GM21786 (cell line): Measurements from ENCODE around the gene TIMP3.

Experiments
- ATAC-seq: cut with Tn5 transposase; IDR thresholded peaks from one replicate; pipeline ENCODE4 v1.9.1; 2021; ENCODE audit not compliant: unreplicated experiment

The TIMP3 gene

DNA sequence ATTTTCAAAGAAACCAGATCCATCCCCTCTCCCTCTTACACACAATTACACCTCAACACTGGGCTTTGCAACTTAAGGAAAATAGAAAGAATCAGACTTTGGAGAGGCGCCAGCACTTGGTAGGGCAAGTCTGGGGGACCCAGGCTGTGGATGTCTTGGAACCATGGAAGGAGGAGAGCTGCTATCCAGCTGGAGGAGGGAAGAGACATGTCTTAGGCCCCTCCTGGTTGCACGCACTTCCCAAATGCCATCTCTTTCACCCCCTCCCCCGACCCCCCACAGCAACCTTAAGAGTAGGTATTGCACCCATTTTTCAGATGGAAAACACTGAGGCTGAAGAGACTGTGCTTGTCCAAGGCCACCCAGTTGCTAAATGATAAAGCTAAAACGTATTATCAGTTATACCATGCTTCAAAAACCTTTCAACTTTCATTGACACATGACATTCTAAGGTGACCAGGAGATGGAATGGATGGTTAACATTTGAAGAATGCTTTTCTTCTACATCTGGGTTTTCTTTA, 3.9 kb downstream of the TIMP3 start:
- no peak for ATAC-seq

DNA sequence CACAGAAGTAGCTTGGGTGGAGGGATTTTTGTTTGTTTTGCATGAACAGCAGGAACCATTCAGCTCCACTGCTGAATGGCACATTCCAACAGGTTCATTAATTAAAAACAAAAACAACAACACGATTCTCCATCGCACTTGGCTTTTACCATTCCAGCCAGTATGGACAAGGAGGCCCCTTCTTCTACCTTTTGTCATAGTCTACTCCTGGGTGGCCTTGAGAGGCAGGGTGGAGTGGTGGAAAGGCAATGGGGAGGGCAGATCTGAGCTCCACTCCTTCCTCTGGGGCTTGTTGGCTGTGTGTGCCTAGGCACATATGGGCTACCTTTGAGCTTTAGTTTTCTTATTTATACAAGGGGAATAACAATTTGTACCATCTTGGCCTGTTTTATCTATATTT, 4.8 kb downstream of the TIMP3 start:
- no peak for ATAC-seq

DNA sequence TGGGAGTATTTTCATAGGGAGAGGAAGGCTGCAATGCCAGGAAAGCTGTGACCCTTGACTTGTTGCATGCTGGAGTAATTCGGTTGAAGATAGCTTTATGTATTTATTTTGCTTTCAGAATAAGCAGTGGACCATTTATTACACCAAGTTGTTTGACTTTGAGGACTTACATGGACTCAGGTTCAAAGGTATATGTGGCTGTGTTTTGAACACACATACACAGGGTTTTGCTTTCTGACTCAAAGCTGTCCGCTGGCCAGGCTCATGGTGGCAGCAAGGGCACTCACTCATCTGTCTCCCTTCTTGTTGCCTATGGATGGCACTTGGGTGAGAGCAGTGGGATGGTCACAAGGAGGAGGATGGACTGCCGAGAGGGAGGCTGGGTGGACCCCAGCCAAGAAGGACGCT, 6.5 kb downstream of the TIMP3 start:
- no peak for ATAC-seq

DNA sequence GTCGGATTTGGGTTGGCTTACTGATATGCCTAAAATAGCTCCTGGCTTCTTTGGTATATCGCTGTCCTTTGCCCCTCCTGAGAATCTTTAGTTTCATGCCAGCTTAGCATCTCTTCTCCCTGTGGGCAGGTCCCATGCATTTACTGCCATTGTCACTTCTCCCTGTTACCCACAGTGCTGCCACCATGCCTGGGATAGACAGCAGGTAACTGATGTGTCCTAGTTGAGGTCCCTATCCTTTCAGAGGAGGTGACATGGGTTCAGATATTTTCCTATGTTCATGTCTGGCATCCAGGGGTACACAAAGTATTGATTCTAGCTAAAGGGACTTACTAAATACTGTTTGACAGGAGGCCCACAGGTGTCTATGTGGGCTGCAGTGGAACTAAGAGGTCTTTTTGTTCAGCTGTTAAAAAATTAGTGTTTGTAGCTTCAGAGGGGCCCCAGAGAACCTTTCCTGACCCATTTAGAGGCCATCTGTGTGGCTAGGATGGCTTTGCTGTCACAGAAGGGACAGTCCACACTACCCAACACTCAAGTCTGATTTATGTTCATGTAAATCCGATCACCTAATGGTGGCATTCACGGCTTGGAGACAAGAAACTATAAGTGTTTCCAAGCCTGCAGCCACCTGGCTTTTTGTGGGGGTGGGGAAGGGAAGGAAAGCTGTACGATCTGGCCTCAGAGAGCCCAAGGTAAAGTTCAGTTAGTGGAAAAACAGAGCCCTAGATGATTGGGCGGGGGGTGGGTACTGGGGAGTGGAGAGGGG, 8.5 kb downstream of the TIMP3 start:
- no peak for ATAC-seq

DNA sequence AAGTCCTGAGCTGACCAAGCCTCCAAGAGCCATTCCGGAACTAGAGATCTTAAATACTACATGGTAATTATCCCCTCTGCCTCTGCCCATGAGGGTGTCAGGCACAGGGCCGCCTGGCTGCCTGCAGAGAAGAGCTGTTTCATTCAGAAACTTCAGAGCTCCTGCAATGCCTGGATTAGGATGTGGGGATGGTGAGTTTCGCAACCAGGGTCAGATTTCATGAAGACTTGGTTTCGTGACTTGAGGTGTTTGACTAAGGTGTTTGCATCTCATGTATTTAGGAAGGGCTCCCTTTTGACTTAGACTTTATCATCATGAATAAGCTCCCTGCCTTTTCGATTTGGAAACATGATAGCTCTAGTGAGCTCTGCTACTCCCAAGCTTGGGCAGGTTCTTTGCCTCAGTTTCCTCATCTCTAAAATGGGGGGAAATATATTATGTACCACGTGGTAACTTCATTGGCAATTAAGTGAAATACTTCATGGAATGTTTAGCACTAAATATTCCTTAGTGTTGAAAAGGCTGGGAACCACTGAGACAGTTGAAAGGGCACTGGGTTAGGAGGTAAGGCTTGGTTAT, 9.1 kb downstream of the TIMP3 start:
- no peak for ATAC-seq

DNA sequence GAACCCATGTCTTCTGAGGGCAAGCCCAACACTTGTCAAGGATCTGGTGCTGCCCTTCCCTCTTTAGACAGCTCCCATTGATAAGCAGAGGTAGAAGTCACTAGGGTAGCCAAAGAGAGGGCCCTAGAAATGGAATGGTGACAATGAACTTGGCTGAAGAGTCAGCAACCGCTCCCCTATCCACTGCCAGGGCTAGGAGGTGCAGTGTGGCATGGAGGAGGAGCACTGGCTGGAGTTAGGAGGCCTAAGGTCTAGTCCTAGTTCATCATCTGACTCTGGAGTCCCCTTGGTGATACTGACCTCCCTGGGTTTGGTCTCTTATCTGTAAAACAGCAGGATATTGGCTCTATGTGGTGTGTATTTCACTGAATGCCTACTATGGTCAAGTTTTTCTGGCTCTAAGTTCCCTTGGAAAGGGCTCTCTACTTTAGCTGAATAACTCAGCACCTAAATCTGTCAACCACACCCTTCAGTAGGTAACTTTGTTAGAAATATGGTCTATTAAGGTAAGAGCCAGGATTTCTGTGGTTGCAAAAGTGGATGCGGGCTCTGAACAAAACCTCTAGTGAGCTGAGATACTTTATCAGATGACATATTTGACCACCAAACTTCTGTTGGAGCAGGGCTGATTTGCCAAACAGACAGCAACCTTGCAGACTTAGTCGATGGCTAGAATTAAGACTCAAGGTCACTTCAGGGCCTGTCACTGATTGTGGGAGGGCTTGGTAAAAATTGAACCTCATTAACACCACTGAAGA, 10.5 kb downstream of the TIMP3 start:
- ATAC-seq = no peak

DNA sequence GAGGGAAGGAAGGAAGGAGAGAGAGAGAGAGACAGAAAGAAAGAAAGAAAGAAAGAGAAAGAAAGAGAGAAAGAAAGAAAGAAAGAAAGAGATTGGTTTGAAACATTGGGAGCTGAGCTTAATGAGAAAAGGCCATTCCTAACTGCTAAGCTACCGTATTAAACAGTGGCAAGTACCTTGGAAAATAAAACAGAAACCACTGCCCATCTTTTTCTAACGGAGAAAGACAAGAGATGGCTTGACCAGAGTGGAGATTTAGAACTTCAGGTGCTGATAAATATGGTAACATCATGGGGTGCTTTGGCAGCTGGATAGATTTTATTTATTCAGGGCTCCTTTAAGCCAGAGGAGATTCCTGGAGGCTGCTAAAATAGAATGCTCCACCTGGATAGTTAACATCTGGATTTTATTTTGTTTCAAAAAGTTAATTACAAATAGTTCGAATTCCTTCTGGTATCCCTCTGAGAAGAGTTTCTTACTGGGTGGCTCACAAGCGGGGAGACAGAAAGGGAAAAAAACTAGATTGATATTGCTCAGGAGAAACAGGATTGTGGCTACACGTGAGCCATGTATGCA, 12.9 kb downstream of the TIMP3 start:
- ATAC-seq = no peak

DNA sequence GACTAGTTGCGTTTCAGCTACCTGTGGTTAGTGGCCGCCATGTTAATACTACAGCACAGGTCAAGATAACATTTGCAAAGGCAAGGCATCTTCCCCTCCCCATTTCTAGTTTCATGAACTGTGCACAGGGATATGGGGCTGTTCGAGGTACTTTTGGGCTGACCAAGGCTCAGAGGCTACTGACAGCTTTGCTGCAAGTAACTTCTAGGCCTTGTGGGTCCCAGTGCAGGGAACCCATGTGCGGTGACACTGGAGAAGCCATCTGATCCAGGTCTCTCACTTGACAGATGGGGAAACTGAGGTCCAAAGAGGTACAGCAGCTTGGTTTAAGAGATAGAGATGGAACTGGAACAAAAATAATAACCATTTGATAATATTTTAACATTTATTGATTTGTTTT, 13.6 kb downstream of the TIMP3 start:
- ATAC-seq = no peak

DNA sequence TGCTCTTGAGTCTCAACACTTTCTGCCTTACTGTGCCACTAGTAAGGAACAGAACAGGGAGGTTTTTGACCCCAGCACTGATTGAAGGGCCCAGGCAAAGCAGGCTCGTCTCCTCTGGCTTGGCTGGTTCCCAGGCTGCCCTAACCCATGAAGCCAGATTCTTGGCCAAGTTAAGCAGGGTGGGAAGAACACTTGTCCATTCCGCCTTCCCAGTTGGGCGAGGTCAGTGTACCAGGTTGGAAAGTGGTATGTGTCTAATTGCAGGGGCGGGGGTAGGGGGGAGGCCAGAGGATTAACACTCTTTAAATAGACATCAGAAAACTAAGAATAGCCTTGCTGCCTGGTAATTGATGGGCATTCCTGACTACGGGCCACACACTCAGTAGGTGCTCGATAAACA, 14.4 kb downstream of the TIMP3 start:
- no peak for ATAC-seq

DNA sequence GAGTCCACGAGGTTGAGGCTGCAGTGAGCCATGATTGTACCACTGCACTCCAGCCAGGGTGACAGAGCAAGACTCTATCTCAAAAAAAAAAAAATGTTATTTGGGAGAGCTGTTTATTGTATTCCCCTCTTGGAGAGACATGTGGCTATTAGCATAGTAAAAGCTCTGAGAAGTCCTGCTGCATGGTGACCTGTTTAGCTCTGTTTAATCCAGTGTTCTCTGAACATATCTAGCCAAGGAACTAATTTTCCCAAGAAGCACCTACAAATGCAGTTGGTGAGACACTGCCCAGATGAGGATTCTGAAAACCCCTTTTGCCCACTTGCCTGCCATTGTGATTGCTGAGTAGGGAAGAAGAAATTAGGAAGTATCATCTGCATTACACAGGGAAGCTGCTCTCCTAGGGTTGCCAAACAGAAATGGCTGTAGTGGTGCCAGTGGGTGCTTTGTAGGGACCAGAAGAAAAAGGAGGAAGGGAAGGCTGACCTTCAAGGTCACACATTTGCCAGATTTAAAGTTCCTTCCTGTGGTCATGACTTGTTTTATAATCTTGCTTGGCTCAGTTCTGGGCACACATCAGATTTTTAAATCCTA, 15.7 kb downstream of the TIMP3 start:
- ATAC-seq = no peak

DNA sequence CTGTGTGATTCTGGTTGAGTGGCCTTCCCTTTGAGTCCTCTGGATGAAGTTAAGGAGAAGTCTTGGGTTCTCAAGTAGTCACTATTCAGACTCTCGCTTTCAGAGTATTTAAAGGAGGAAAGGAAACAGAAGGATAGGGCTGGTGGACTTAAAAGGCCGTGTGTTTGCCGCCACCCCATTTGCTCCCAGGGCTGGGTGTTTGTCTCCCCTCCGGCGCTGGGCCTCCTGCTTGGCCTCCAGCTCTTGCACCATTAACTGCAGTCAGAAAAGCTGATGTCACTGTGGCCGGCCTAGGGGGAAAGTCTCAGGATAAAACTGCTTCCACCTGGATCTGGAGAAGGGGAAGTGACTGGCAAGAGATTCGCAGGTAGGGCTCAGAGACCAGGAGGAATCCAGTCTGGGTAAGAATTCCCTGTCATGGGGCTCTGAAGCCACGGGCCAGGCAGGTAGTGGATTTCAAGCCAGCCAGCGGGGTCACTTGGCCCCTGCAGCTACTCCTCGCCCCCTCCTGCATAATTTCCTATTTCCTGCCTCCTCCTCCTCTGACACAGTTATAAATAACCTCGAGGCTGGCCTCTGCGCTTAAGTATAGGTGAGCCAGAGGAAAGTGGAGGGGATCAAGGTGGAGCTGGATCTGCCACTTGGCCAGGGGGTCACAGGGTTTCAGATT, 17.1 kb downstream of the TIMP3 start:
- ATAC-seq = no peak

DNA sequence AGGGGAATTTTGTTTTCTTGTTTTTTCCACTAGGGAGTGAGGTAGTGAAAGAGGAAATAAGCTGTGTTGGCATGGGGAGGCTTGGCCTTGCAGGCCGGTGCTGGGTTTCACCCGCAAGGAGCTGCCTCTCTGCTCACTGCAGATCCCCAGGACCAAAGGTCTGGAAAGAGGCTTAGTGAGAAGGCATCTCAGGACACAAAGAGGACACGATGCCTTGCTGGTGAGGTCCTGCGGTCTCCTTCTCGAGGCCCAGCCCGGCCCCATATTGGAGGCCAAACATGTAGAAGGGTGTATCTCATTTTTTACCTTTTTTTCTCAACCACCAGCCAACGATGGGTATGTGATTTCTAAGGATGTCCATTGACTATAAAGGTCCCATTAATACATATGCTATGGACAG, 17.6 kb downstream of the TIMP3 start:
- no peak for ATAC-seq

DNA sequence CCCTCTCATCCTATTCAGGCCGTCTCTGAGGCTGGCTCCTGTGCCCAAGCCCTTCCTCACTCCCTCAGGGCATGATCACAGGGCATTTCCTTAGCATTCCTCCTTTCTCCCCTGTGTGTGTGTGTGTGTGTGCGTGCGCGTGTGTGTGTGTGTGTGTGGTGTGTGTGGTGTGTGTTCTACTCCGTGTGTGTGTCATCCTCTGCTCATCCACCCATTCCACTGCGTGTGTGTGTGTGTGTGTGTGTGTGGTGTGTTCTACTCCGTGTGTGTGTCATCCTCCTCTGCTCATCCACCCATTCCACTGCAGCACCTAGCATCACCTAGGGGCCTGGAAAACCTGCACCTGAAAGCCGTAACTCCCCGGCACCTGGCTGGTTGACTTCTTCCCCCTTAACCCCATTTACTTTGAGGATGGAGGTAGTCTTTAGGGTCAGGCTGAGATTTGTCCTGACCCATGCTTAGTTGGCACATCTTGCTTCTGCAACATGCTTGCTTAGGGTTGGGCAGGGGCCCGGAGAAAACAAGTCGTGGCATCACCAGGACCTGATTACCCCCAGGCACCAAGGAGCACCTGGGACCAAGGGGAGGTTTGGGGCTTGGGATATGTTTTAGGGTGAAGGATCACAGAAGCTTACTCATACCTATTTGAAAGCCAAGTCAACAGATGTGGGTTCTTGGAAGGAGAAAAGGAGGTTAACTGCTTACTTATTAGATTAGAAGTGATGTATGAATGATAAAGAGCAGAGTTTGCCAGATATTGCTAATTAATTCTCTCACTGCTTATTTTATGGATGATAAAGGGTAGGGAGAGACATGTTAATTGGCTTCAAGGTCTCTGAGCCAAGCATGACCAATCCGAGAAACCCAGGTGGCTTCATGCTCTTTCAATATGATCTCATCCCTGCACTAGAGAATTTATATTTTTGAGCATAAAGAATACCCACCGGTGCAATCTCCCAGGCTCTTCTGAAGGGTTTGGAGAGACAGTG, 18.9 kb downstream of the TIMP3 start:
- no peak for ATAC-seq

DNA sequence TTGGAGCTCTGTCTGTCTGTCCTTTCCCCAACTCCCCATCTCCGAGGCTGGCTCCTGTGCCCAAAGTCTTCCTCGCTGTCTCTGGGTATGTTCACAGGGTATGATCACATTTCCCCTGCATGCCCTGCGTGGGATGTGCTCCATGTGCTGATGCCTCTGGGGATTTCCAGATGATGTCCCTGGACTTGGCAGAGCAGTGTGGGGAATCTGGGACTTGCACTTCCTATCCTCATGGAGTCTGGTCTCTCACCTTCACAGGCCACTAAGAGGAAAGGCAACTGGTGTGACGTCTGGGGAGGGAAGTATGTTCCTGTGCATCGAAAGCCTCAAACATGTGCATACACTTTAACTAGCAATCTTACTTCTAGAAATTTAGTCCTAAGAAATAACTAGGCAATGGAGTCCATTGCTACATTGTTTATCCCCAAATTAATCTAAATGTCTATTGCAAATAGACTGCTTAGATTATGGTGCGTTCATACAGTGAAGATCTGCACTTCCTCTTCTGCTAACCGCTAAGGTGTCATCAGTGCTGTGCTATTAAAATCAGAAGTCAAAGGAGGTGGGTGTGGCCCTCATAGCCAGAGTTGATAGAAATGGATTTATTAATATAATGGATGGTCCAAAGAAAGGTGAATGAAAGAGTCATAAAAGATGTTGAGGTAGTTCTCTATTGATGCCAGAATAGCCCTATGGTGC, 20.8 kb downstream of the TIMP3 start:
- ATAC-seq = no peak

DNA sequence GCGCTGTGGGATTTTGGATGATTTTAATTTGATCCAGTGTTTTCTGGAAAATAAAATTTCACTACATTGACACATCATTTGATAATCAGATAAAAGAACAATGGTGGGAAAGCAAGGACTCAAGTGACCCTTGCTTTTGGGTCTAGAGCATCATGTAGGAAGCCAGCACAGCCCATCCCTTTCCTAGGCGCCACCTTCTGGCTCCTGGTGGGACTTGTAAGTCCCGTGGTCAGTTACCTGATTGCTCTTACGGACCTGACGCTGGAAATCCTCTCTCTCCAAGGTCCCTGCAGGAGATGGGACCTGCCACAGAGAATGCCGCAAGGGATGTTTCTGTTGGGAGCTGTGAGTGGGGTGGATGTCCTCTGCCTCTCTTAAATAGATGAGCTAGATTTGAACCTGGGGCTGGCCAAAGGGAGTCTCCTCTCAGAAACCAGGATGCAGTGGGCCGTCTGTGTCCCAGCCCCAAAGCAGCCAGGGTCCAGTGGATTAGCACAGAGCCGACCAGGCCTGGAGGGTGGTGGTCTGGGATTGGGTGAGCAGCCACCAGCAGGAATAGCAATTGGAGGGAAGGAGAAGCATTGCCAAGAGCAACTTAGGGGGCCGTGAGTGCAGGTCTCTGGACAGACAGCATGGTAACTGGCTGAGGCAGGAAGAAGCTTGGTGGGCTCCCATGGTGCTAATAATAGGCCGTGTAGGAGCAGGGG, 21.7 kb downstream of the TIMP3 start:
- ATAC-seq = no peak

DNA sequence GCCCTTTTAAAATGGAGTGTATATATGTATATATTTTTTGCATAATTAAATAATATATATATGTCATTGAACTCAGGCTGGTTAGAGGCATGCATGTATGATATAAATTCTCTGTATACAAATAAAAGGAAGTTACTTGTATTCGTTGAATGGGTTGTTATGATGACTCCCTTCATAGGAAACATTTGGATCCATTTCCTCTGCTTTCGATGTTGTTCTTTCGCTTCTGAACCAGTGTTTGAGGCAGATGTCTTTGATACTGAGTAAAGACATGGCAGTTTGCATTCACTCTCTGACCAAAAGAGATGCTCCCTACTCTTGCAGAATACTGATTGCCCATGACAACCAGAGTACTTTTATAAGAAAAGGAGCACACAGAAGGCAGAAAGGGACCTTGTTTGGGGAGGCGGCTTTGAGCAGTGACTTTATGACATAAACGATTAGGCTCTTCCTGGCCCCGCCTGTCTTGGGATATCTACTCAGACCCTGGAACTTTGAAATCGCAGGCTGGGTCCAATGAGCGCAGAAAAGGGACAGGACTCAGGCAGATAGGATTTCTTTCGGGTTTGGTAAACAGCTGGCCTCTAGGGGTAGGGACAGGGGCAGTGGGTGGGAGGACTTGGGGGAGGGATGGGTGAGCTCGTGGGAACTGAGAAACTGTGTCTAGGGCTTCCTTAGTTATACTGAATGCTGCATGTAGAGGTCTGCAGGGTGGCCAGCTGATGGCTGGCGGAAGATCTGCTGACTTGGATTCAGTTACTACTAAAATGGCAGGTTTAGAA, 23.2 kb downstream of the TIMP3 start:
- ATAC-seq = no peak

DNA sequence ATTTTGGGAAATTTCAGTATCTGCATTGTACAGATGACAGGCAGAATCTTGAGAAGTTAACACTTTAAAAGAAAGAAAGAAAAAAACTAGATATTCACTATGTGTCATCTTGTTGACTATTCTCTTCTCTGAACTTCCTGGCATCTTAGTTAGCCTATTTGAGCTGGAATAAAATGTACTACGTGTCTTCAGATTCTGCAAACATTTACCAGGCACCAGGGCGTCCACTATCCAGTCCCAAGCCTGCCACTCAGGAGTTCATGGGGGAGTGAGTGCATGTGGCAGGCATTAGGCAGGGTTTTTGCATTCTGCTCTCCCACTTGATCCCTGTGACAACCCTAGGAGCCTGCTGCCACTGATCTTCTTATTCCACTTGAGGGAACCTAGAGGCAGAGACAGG, 25.0 kb downstream of the TIMP3 start:
- no peak for ATAC-seq
